ENCODE data around the gene CSH1. TPM values are rescaled to one million over a fixed set of nuclear protein-coding genes. Genes with fewer than 3 reads are reported as not detected.

The CSH1 gene
- total and polyA plus RNA-seq, 2 donors (not counting 3 experiments of a cell fraction or from before 2014, with no cell fraction given), result not detected

DNA sequence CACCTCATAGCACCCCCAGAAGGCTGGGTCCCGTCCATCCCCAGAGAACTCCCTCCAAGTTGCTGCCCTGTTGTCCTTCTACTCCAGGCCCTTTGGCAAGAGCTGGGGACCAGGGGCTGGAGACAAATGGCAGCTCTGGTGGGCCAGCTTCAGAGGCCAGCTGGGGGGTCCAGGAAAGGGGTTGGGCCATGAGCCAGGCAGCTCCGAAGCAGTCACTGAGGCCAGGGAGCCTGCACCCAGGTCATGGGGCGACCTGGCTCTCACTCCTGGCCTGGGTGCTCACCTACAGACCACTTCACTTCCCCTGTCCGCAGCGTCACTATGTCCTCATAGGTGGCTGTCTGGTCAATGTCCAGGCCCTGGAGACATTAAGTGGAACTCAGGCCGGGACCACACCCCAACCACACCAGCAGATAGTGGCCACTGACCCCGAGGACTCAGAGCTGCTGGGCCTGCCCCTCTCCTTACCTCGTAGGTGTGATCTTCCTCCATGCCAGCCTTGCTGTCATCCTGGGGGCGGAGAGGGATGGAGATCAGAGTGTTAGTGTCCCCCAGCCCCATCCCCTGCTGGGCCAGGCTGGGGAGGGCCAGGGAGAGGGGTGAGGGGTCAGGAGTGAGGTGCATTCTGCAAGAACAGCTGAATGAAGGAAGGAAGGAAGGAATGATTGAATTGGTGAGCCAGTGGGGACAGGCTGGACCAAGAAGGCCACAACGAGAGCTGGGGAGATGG, 32.8 kb upstream of the CSH1 start:
- Histone ChIP-seq H4K20me1 (replicated peaks; ENCODE audit: control insufficient read depth, extremely low read depth, insufficient read depth, low read length) (no peaks in the 10 kb centered on the region), H3K4me3 (replicated peaks in 1 of 3; ENCODE audit: insufficient read depth in 1 of 3, low read depth in 1 of 3, low read length in 3 of 3) (no peak overlapping the region), H3K9me1 (replicated peaks; ENCODE audit: control insufficient read depth, extremely low read depth, insufficient read depth, low read length) (no peaks in the 10 kb centered on the region), H3K4me1 (ENCODE audit: control insufficient read depth, extremely low read depth, insufficient read depth, low read length) (peaks cover 4% of the 10 kb centered on the region), H3K27me3 (ENCODE audit: control insufficient read depth in 2 of 2, insufficient read depth in 2 of 2, low read length in 2 of 2) (no peaks in the 10 kb centered on the region), H3K79me2 (ENCODE audit: control insufficient read depth, insufficient read depth, low read length) (no peaks in the 10 kb centered on the region), H3K36me3 (ENCODE audit: control insufficient read depth in 2 of 2, extremely low read depth in 1 of 2, insufficient read depth in 2 of 2, low read length in 2 of 2) (no peaks in the 10 kb centered on the region), H2AFZ (ENCODE audit: low read depth, low read length) (no peak overlapping the region), H3K27ac (ENCODE audit: insufficient read depth, low read depth, low read length) (no peak overlapping the region), H3K9me3 (replicated peaks; ENCODE audit: control insufficient read depth, insufficient read depth, low read length) (no peaks in the 10 kb centered on the region), H3K4me2 (ENCODE audit: insufficient read depth, low read length) (no peak overlapping the region), H3K9ac (replicated peaks; ENCODE audit: extremely low read depth, insufficient read depth, low read length) (no peak overlapping the region)
- no peak for FAIRE-seq
- intact Hi-C loops (cut with micrococcal nuclease) (no loop called here), dilution Hi-C loops (cut with MboI; ENCODE audit: extremely low pct_ligation_motif_present, low sequenced_read_pairs) (no loop called here)
- ChIA-PET CTCF (interaction anchor here (1.1 to 3.5 kb wide), 6 partner anchors 10 to 204 kb away, joined by 3 to 26 read pairs (median 10); partner anchors contain the start of gene GH1), POLR2A (no interaction called here)
- BruUV-seq (replicated peaks), result no TSS peak
- TF ChIP-seq POLR2A (IDR thresholded peaks at IDR 0.05; ENCODE audit: low read depth, low read length) (no peak), GATA2 (IDR thresholded peaks at IDR 0.05; ENCODE audit: insufficient read depth, insufficient read length, low read depth, low read length) (no peak), EZH2 (IDR thresholded peaks at IDR 0.05; ENCODE audit: borderline replicate concordance, low read depth, low read length, severe bottlenecking) (no peak), JUN (IDR thresholded peaks at IDR 0.05; ENCODE audit: borderline replicate concordance, insufficient read depth, insufficient read length, low read depth) (no peak), MYC (IDR thresholded peaks at IDR 0.05; ENCODE audit: low read depth, low read length) (no peak), FOS (IDR thresholded peaks at IDR 0.05; ENCODE audit: borderline replicate concordance, insufficient read depth, low read length) (no peak), POLR2AphosphoS5 (IDR thresholded peaks at IDR 0.05; ENCODE audit: insufficient read depth, low read depth, low read length) (no peak)
- TF ChIP-seq, protein P1, sequence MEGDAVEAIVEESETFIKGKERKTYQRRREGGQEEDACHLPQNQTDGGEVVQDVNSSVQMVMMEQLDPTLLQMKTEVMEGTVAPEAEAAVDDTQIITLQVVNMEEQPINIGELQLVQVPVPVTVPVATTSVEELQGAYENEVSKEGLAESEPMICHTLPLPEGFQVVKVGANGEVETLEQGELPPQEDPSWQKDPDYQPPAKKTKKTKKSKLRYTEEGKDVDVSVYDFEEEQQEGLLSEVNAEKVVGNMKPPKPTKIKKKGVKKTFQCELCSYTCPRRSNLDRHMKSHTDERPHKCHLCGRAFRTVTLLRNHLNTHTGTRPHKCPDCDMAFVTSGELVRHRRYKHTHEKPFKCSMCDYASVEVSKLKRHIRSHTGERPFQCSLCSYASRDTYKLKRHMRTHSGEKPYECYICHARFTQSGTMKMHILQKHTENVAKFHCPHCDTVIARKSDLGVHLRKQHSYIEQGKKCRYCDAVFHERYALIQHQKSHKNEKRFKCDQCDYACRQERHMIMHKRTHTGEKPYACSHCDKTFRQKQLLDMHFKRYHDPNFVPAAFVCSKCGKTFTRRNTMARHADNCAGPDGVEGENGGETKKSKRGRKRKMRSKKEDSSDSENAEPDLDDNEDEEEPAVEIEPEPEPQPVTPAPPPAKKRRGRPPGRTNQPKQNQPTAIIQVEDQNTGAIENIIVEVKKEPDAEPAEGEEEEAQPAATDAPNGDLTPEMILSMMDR (IDR thresholded peaks at IDR 0.05; ENCODE audit: extremely low read depth in 1 of 2, insufficient read depth in 1 of 2, low read depth in 1 of 2, low read length in 2 of 2), result no peak
- TF ChIP-seq, protein P2, sequence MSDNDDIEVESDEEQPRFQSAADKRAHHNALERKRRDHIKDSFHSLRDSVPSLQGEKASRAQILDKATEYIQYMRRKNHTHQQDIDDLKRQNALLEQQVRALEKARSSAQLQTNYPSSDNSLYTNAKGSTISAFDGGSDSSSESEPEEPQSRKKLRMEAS (IDR thresholded peaks at IDR 0.05; ENCODE audit: insufficient read depth, insufficient read length), result no peak
- DNase-seq (ENCODE audit: low read depth, low spot score), result no peak
